GM19328 (cell line): ENCODE results near the gene CPEB4.

Experiments used
- ATAC-seq: cut with Tn5 transposase; IDR thresholded peaks from one replicate; pipeline ENCODE4 v1.9.1; 2021; ENCODE audit warnings: mild to moderate bottlenecking, moderate library complexity; ENCODE audit not compliant: unreplicated experiment

Gene CPEB4

GRCh38 chr5:173887610-173888472 lies at the start of gene CPEB4:
TSS of gene CPEB4 (plus strand) at chr5:173888349. CDS start at chr5:173889734, 1,385 bp downstream.
- peak; percentile 91 for ATAC-seq

DNA sequence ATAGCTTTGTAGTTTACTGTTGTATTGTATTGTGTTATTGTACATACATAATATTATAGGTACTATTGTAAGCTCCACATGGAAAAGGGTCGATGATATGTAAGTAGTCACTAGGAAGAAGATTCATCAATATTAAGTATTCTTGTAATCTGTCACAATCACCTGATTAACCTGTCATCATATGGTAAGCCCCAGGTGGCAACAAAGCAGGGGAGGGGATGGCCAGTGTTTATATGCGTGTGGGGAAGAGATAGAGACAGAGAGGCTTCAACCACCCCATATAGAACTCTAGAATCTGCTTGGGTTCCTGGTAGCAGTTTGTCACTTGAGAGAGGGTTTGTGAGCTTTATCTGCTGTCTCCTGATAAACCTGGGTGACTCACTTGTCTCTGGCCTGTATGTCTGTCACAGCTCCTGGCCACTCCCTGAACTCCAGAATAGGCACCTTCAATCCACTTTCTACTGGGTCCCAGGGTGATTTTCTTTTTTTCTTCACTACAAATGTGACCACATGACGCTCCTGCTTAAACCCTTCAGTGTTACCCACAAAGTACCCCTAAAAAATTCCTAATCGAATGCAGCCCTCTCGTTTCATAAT lies 48.9 kb upstream of the CPEB4 start:
- ATAC-seq: no peak

DNA sequence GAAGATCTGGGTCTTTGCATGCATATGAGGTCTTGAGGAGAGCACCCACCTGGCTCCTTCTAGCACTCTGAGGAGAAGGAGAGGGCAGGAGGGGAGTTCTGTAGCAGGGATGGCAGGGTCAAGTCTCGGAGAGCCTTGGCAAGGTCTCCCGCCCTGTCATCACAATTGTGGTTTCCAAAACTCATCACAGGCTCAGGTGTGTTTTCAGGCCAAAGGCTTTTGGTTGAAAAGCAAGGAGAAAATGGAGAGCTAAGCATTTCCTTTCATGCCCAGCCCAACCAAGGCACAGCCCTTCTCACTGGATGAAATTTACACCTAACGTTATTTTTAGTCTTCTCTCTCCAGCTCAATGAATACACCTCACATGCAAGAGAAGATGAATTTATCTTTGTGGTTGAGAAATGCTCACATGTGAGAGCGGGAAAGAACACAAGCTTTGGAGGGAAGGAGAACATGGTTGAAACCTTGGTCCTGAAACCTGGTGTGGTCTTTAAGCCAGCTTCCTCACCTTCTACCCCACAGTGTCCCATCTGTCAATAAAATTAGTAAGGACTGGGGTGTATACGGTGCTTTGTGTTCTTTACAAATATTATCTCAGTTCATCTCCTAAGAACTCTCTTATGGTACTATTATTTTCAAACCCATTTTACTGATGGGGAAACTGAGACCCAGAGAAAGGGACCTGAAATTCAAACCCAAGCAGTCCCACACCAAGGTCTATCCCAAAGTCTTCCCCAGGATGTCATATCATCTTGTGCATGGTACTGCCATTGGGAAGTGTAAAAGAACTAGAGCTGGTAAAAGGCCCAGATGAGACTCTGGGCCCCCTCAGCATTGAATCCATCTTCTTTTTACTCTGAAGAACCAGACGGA lies 47.8 kb upstream of the CPEB4 start:
- ATAC-seq: no peak

DNA sequence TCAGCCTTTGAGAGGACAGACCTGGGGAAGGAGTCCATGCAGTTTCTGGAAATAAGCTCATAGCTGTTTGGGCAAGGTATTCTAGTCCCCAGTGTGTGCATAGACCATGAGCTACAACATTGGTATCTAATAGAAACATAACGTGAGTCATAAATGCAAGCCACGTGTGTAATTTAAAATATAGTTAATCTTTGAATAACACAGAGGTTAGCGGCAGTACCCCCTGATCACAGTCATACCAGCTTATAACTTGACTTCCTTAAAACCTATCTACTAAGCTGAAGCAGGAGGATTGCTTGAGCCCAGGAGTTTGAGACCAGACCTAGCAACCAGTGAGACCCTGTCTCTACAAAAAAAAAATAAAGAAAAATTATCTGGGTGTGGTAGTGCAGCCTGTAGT lies 46.4 kb upstream of the CPEB4 start:
- no peak for ATAC-seq

GRCh38 chr5:173843794-173844193 lies 44.4 kb upstream of the CPEB4 start:
- ATAC-seq: no peak

DNA sequence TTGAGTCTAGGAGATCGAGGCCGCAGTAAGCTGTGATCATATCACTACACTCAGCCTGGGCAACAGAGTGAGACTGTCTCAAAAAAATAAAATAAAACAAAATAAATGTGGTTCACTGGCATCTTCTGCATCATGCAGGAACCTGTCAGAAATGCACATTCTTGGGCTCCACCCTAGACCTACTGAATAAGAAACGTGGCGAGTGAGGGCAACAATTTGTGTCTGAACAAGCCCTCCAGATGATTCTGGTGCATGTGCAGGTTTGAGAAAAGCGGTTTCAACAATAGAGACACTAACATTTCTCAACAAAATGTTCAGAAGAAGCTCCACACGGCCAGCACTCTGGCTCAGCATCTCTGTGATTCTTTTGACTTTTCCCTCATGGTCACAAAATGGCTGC lies 42.8 kb upstream of the CPEB4 start:
- no peak for ATAC-seq

DNA sequence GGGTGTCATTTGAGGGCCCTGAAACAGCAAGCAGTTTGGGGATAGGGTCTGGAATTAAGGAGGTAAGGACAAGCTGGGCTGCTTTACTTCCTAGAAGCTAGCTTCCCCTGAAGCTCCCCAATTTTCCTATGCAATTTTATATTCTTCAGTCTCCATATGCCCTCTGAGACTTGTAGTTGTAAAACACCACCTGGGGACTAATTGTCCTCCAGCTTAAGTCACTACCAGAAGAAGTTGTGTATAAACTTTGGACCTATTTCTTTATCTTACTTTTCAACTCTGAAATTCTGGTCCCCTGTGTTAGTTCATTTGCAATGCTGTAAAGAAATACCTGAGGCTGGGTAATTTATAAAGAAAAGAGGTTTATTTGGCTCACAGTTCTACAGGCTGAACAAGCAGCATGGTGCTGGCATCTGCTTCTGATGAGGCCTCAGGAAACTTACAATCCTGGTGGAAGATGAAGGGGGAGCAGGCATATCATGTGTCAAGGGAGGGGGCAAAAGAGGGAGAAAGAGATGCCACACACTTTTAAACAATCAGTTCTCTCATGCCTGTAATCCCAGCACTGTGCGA lies 41.1 kb upstream of the CPEB4 start:
- ATAC-seq: no peak

- ATAC-seq: no peak
Measured at GRCh38 chr5:173848986-173849596, 39.1 kb upstream of the CPEB4 start.

DNA sequence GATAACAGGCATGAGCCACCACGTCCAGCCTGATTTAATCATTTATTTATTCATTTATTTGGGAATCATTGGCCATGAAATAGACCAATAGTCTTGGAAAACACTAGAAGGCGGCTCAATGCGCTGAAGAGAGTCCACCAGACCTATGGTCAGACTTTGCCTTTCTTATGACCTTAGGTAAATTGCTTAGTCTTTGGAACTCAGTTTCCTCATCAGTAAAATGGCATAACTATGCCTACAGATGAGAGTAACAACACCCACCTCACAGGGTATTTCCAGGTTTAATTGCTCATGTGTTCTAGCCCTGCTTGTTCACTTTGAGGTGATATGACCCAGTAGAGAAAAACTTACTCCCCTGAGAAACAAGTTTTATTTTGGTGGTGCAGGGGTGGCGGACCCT lies 38.2 kb upstream of the CPEB4 start:
- no peak for ATAC-seq

DNA sequence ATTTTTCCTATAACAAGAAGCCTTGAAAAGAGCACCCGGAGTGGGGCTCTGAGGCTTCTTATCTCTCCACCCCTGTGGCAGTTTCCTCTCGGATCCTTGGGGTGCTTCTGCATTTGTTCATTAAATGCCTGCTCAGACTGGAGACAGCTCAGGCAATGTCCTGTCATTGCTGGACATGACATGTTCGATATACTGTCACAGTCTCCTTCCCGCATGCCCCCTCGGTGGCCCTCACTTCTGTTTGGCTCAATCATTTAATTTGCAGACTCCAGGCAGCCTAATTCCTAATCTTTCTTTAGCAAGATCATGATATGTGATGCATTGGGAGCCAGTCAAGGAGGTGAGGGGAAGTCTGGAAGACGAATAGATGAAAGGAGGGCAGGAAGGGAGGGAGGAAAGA lies 37.5 kb upstream of the CPEB4 start:
- ATAC-seq: no peak

GRCh38 chr5:173851595-173852243 lies 36.4 kb upstream of the CPEB4 start:
- no peak for ATAC-seq

GRCh38 chr5:173852790-173853359 lies 35.3 kb upstream of the CPEB4 start:
- ATAC-seq: no peak

GRCh38 chr5:173853370-173854131 lies 34.6 kb upstream of the CPEB4 start:
- no peak for ATAC-seq

- ATAC-seq: no peak
Measured at GRCh38 chr5:173855162-173855994, 32.8 kb upstream of the CPEB4 start.

DNA sequence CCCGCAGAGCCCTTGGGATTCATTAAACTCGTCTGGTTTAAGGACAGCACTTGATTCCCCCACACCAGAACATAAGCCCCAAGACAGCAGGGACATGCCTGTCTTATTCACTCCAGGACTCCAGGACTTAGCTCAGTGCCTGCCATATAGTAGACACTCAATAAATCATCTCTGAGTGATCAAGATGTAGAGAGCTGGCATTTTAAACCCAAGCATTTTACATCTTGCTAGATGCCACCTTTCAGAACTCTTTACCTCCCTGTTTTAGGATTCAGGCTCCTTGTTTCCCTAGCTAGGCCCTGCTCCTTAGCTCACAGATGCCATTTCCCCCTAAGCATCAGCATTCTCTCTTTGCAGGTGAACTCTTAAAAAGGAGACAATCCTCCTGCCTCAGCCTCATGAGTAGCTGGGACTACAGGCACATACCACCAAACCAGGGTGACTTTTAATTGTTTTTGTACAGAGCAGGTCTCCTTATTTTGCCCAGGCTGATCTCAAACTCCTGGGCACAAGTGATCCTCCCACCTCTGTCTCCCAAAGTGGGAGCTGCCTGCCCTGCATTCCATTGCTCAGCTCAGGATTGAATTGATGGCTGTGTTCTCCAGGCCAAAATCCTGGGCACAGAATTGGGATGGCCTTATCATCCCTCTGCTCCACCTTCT lies 32.0 kb upstream of the CPEB4 start:
- no peak for ATAC-seq

DNA sequence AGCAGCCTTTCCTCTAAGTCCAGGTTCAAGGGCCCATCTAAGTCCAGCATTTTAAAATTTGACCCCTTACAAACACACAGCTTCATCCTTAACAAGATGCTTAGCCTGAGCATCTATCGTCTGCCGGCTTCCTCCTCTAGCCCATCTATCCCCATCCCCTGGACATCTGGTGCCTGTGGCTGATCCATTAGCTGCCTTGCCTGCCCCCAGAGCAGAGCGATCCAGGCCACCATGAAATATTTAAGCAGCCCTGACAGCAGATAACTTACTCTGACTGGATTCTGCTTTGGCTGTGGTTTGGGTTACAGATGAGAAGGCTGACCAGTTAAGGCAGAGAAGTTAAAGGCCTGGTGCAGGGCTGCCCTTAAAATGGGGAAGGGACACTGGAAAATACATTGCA lies 30.9 kb upstream of the CPEB4 start:
- ATAC-seq: no peak

GRCh38 chr5:173858021-173858669 lies 30.0 kb upstream of the CPEB4 start:
- no peak for ATAC-seq
